H54 (cell line): Measurements from ENCODE around the gene CARTPT.

Source experiments
- DNase-seq: peaks from one replicate; pipeline ENCODE4 v3.0.0; 2011; ENCODE audit warnings: low spot score, mixed read lengths; ENCODE audit not compliant: insufficient read length
- FAIRE-seq: peaks from 3 replicates; lab custom pipeline; 2011; peaks lifted over from hg19 to GRCh38; lab: Jason Lieb, UNC
- POLR2A ChIP-seq: IDR thresholded peaks from 2 replicates; pipeline ENCODE4 v1.6.1; 2011; ENCODE audit warnings: low read depth, mild to moderate bottlenecking, low read length

The CARTPT gene

GRCh38 chr5:71706906-71707305, 12.2 kb upstream of the CARTPT start:
- DNase-seq (no peak), FAIRE-seq (no peak)
- no peak for TF ChIP-seq POLR2A

- FAIRE-seq (no peak), DNase-seq (no peak)
- TF ChIP-seq POLR2A, result no peak
These were observed 7.5 kb upstream of the CARTPT start for GRCh38 chr5:71711610-71712009.

GRCh38 chr5:71714911-71715310, 4.2 kb upstream of the CARTPT start:
- FAIRE-seq, result no peak
- DNase-seq, result no peak
- TF ChIP-seq POLR2A, result no peak

- no peak for TF ChIP-seq POLR2A
- FAIRE-seq (no peak), DNase-seq (no peak)
These were observed 8.9 kb downstream of the CARTPT start for GRCh38 chr5:71727978-71728377.

GRCh38 chr5:71731015-71731414, 11.9 kb downstream of the CARTPT start:
- no peak for TF ChIP-seq POLR2A
- DNase-seq, result no peak
- no peak for FAIRE-seq

DNA sequence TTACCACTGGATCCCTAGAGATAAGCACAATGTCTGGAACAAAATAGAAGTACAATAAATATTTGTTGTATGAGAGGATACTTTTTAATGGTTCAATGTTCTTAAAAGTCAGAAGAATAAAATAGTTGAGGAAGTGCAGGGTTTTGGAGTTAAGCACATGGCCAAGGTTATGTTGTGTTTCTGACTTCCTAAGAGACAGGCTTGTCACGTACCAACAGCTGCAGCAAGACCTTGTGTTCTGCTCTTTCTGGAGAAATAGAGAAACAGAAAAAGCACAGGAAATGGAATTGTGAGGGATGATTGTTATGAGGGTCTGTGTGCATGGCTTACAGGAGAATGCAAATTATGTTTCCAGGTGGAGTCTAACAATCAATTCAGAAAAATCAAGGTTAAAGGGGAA, 12.9 kb downstream of the CARTPT start:
- no peak for TF ChIP-seq POLR2A
- DNase-seq, result no peak

DNA sequence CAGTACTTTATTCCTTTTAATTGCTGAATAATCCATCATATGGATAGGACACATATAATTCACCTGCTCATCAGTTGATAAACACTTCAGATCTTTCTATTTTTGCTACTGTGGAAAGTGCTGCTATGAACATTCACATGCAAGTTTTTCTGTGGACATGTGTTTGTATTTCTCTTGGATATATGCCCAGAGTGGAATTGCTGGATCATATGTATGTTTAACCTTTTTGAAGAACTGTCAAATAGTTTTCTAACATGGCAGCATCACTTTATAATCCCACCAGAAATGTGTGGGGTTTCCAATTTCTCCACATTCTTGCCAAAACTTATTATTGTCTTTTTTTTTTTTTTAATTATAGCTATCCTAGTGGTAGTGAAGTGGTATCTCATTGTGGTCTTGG, 15.1 kb downstream of the CARTPT start:
- DNase-seq (no peak), FAIRE-seq (no peak)
- no peak for TF ChIP-seq POLR2A

More for the DNA sequence above, 12.9 kb downstream of the CARTPT start:
- no peak for FAIRE-seq

DNA sequence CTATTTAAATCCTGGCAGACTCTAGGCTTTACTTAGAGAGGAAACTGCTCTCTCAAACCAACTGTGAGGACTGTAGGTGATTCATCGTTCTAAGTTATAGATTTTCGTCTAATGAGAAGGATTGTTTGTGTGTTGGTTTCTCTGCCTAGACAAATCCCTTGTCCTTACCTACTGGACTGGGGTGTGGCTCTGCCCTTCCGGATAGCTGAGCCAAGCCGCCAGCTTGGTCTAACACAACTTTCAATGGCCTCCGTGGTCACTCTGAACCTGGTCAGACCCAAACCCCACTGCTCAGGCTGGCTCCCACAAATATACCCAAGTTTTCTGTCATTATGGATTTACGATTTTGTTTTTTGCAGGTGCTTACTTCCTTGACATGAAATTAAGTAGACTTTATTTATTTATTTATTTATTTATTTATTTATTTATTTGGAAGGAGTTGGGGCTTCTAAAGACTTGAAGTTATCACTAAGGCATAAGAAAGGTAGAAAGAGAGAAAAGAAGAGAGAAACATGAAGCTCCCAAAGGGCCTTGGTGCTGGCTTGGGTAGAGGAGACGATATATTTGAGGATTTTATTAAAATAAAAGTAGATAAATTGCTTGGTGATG, 19.0 kb downstream of the CARTPT start:
- FAIRE-seq (no peak), DNase-seq (no peak)
- no peak for TF ChIP-seq POLR2A

DNA sequence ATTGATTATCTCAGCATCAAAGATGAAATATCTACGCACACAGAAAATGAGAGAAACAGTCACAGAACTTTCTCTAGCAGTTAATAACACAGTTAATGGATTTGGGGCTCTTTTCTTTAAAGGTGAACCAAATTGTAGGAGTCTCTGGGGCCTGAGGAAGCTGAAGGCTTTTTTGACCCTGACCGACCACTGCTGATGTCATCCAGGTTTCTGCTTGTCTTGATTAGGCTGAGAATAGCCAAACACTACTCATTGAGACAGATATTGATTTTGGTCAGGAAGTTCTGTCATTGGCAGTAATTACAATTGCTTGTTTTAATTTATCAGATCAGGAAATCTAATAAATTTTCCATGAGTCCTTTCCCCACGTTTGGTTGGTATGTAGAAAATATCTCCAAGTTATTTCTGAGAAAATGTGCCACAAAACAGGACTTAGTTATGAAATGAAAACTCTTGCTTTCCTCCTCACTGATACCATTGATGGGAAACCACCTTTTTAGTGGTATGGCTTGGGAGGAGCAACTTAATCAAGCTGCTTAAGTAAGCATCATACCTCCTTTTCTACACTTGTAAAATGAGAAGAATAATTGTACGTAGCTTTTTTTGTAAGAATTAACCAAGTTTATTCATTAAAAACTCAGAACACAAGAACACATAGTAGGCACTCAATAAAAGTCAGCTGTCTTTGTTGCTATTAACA, 19.7 kb downstream of the CARTPT start:
- DNase-seq (no peak), FAIRE-seq (no peak)
- TF ChIP-seq POLR2A, result no peak

DNA sequence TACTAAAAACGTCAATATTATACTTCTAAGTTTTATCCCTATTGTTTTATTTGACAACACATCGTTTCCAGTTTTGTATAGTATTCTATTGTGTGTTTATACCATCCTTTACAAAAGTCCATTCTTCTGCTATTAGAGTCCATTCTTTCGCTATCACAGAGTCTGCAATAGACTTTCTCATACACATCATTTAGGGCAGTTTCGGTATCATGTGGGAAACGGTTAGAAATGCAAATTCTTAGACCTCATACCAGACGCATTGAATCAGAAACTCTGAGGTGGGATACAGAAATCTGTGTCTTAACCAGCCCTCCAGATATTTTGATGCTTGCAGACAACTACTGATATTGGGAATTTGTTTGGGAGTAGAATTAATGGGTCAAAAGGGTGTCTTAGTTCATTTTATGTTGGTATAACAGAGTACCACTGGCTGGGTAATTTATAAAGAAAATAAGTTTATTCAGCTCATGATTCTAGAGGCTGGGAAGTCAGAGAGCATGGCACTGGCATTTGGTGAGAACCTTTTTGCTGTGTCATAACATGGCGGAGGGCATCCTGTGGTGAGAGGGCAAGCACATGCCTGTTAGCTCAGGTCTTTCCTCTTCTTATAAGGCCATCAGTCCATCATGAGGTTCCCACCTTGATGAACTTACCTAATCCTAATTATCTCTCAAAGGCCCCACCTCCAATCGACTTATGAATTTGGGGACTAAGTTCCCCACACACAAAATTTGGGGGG, 21.1 kb downstream of the CARTPT start:
- FAIRE-seq (no peak), DNase-seq (no peak)
- TF ChIP-seq POLR2A, result no peak

DNA sequence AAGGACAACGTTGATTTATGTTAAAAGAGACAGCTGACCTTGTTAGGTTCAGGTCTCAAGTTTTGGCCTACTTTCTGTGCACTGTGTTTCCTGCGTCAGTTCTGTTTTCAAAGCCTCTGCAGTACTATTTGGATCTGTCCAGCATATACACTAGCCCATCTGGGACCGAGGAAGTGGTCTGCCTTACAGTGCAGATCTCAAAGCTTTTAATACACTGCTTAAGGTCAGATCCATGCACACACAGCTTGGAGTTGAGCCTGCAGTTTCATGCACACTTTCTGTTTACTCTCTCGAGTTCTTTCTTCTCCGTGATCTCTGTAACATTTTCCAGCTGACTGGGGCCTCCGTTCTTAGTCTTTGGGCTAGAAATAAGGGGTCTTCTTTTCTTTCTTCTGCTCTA, 24.1 kb downstream of the CARTPT start:
- FAIRE-seq, result no peak
- no peak for TF ChIP-seq POLR2A
- no peak for DNase-seq

- TF ChIP-seq POLR2A, result no peak
- FAIRE-seq, result no peak
These were observed 25.1 kb downstream of the CARTPT start for GRCh38 chr5:71744009-71744790.

DNA sequence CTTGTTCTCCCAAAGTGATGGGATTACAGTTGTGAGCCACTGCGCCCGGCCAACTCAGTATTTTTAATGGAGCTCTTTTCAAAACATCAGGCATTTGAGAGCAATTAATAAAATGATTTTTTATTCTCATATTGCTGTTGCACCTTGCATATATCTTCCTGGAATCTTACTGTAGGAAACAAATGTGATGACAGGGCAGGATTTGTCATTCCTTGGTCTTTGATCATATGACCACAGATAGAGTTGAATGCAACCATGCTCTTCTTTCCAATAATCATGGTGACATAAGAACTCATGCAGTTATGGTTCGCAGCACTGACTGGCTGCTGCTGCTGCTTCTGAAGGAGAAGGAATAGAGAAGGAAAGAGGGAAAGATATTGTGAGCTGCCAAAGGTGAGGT, 28.1 kb downstream of the CARTPT start:
- TF ChIP-seq POLR2A, result no peak
- FAIRE-seq, result no peak
- DNase-seq, result no peak

More at GRCh38 chr5:71744009-71744790, 25.1 kb downstream of the CARTPT start:
- DNase-seq, result no peak

DNA sequence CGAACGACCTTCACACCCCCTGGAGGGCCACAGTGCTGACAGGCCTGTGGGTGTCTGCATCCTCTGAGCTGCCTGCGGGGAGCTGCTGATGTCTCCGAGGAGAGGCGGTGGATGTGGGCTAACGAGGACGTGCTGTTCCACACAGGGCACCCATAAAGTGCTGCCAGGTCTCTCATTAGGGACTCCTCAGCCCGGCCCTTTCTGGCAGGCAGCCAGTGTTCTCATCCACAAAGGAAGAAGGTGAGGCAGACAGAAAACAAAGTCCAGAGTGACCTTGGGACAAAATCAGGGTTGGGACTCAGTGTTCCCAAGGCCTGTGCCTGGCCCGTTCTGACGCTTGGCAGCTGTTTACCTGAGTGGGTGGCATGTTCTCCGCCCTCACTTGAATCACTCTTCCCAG, 29.3 kb downstream of the CARTPT start:
- TF ChIP-seq POLR2A, result no peak
- DNase-seq, result no peak
- no peak for FAIRE-seq
